KMS-11 (cell line): ENCODE results near the gene SYNGR3.

ENCODE experiments used
- H2AFZ ChIP-seq: fragments of 200-600 bp; sonication (generic); 2 replicates; pipeline ENCODE4 v1.6.1; 2016; ENCODE audit warnings: antibody characterized with exemption, mixed run types, low read depth
- H3K27ac ChIP-seq: fragments of 200-600 bp; sonication (generic); 2 replicates; pipeline ENCODE4 v1.6.1; 2016; ENCODE audit warnings: mild to moderate bottlenecking, mixed run types
- H3K27me3 ChIP-seq: fragments of 200-600 bp; sonication (generic); 2 replicates; pipeline ENCODE4 v1.6.1; 2017; ENCODE audit warnings: mild to moderate bottlenecking, low read depth, mixed run types, moderate library complexity; ENCODE audit not compliant: insufficient read depth
- H3K36me3 ChIP-seq: fragments of 200-600 bp; sonication (generic); 2 replicates; pipeline ENCODE4 v1.6.1; 2017; ENCODE audit warnings: mild to moderate bottlenecking, mixed run types; ENCODE audit not compliant: insufficient read depth
- H3K4me1 ChIP-seq: fragments of 200-600 bp; sonication (generic); 2 replicates; pipeline ENCODE4 v1.6.1; 2016; ENCODE audit warnings: mild to moderate bottlenecking, low read depth, mixed run types; ENCODE audit not compliant: poor library complexity, severe bottlenecking
- H3K4me2 ChIP-seq: fragments of 200-600 bp; sonication (generic); 2 replicates; pipeline ENCODE4 v1.7.0; 2016; ENCODE audit warnings: mild to moderate bottlenecking, mixed run types
- H3K4me3 ChIP-seq: fragments of 200-600 bp; sonication (generic); IDR thresholded peaks from 2 replicates; pipeline ENCODE4 v1.6.1; 2017; ENCODE audit warnings: low read depth, low read length, mixed read lengths; ENCODE audit not compliant: insufficient read depth
- H3K79me2 ChIP-seq: fragments of 200-600 bp; sonication (generic); 2 replicates; pipeline ENCODE4 v1.6.1; 2016; ENCODE audit warnings: low read depth, mixed run types; ENCODE audit not compliant: insufficient read depth
- H3K9ac ChIP-seq: fragments of 200-600 bp; sonication (generic); 2 replicates; pipeline ENCODE4 v1.6.1; 2016; ENCODE audit warnings: mild to moderate bottlenecking, mixed run types
- H4K20me1 ChIP-seq: fragments of 200-600 bp; sonication (generic); 2 replicates; pipeline ENCODE4 v1.6.1; 2016; ENCODE audit warnings: mild to moderate bottlenecking, mixed run types; ENCODE audit not compliant: insufficient read depth
- CTCF ChIP-seq: fragments of 200-600 bp; sonication (generic); conservative IDR thresholded peaks from 2 replicates; pipeline ENCODE4 v1.6.1; 2017; ENCODE audit warnings: low read depth, mild to moderate bottlenecking, antibody characterized with exemption, low read length, moderate library complexity, mixed read lengths

Gene SYNGR3

GRCh38 chr16:1946495-1947368 is 43.0 kb upstream of the SYNGR3 start:
- peaks cover 3% of the 10 kb centered on the region; the same call in 1 of the 2 replicates for H3K27me3 ChIP-seq
- TF ChIP-seq CTCF, result no peak
- H3K79me2 ChIP-seq, result no peaks in the 10 kb centered on the region
- H3K4me2 ChIP-seq, result no peak overlapping the region
- no peaks in the 10 kb centered on the region for H3K36me3 ChIP-seq
- H3K4me1 ChIP-seq, result peaks cover 15% of the 10 kb centered on the region
- no peak overlapping the region for H2AFZ ChIP-seq
- H4K20me1 ChIP-seq, result no peaks in the 10 kb centered on the region
- no peak overlapping the region for H3K27ac ChIP-seq
- H3K9ac ChIP-seq, result no peak overlapping the region
- no peak overlapping the region for H3K4me3 ChIP-seq

- Histone ChIP-seq H3K9ac (no peak overlapping the region), H3K27ac (no peak overlapping the region), H3K4me3 (no peak overlapping the region), H3K36me3 (no peaks in the 10 kb centered on the region), H3K4me1 (peaks cover 9% of the 10 kb centered on the region), H3K79me2 (no peaks in the 10 kb centered on the region), H4K20me1 (no peaks in the 10 kb centered on the region), H3K4me2 (no peak overlapping the region), H3K27me3 (peaks cover 3% of the 10 kb centered on the region; the same call in 1 of the 2 replicates), H2AFZ (no peak overlapping the region)
- TF ChIP-seq CTCF, result no peak
Measured at GRCh38 chr16:1947369-1947670, 42.5 kb upstream of the SYNGR3 start.

- Histone ChIP-seq H3K36me3 (no peaks in the 10 kb centered on the region), H3K4me2 (no peak overlapping the region), H2AFZ (no peak overlapping the region), H3K27me3 (peaks cover 12% of the 10 kb centered on the region; the same call in 1 of the 2 replicates), H4K20me1 (no peaks in the 10 kb centered on the region), H3K79me2 (no peaks in the 10 kb centered on the region), H3K4me1 (no peaks in the 10 kb centered on the region), H3K9ac (no peak overlapping the region), H3K27ac (no peak overlapping the region), H3K4me3 (no peak overlapping the region)
- no peak for TF ChIP-seq CTCF
Measured at GRCh38 chr16:1949507-1949906, 40.3 kb upstream of the SYNGR3 start.

GRCh38 chr16:1950047-1950446 is 39.7 kb upstream of the SYNGR3 start:
- H3K27ac ChIP-seq, result no peak overlapping the region
- H2AFZ ChIP-seq, result no peak overlapping the region
- H3K9ac ChIP-seq, result no peak overlapping the region
- H3K4me3 ChIP-seq, result no peak overlapping the region
- TF ChIP-seq CTCF, result no peak
- H3K79me2 ChIP-seq, result no peaks in the 10 kb centered on the region
- H3K4me1 ChIP-seq, result no peaks in the 10 kb centered on the region
- no peak overlapping the region for H3K4me2 ChIP-seq
- H4K20me1 ChIP-seq, result no peaks in the 10 kb centered on the region
- H3K36me3 ChIP-seq, result no peaks in the 10 kb centered on the region
- peaks cover 17% of the 10 kb centered on the region; the same call in 1 of the 2 replicates for H3K27me3 ChIP-seq
